Measurements from ENCODE around the gene LCN1. TPM values are rescaled to one million over a fixed set of nuclear protein-coding genes. Genes with fewer than 3 reads are reported as not detected.

The LCN1 gene
- total and polyA plus RNA-seq, 2 of the 8 experiments (the other 6 are each of a cell fraction or from before 2014, with no cell fraction given): not detected

DNA sequence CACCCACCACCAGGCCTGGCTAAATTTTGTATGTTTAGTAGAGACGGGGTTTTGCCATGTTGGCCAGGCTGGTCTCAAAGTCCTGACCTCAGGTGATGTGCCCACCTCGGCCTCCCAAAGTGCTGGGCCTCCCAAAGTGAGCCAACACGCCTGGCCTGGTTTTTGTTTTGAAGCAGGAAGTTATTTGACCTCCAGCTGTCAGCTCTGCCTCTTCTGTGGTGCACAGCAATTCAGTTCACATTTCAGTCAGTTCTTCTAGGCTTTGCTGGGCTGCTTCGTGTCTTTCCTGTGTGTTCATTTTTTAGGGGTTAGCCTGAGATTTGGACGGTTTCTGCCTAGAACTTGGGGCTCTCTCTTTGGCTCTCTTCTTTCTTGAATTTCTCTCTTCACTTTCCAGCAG lies 8.9 kb downstream of the LCN1 start:
- TF ChIP-seq EZH2 (IDR thresholded peaks at IDR 0.05; ENCODE audit: low read depth, low read length, severe bottlenecking) (no peak), BRCA1 (IDR thresholded peaks at IDR 0.05; ENCODE audit: low read depth, low read length) (no peak), TAF1 (IDR thresholded peaks at IDR 0.05; ENCODE audit: low read depth, low read length) (no peak), TCF12 (IDR thresholded peaks at IDR 0.05; ENCODE audit: low read depth, low read length) (no peak), EGR1 (IDR thresholded peaks at IDR 0.05; ENCODE audit: borderline replicate concordance, low read depth, low read length) (no peak), SP2 (IDR thresholded peaks at IDR 0.05; ENCODE audit: low read length) (no peak)
- DNase-seq (ENCODE audit: low read depth in 1 of 2, low spot score in 2 of 2): peak in 1 of 2 experiments; percentile 28
- no peak overlapping the region for H3K9ac ChIP-seq (replicated peaks in 1 of 4; ENCODE audit: extremely low read depth in 1 of 4, low read depth in 3 of 4, low read length in 3 of 4)
- H3K18ac ChIP-seq (ENCODE audit: extremely low read depth, low read length): no peak overlapping the region
- FAIRE-seq: no peak
- no peaks in the 10 kb centered on the region for H3K79me2 ChIP-seq (ENCODE audit: control insufficient read depth in 1 of 2, insufficient read depth in 2 of 2, low read length in 2 of 2)
- no peak overlapping the region; the same call in 1 of the 2 replicates for H2AFZ ChIP-seq (ENCODE audit: low read length)
- no peak overlapping the region for H4K8ac ChIP-seq (ENCODE audit: extremely low read depth, insufficient read depth, low read length)
- peaks cover 0 to 9% (median 6%) of the 10 kb centered on the region in 4 experiments; a peak in 5 of 7 replicates for H3K4me1 ChIP-seq (replicated peaks in 1 of 4; ENCODE audit: control insufficient read depth in 3 of 4, insufficient read depth in 4 of 4, low read length in 3 of 4)
- H3K14ac ChIP-seq (ENCODE audit: insufficient read length): no peak overlapping the region
- ChIA-PET POLR2A (ENCODE audit: partially characterized antibody) (interaction anchor here (1.0 kb wide), 1 partner anchor 25 kb away, joined by 6 read pairs; no protein-coding TSS in a partner anchor), CTCF (ENCODE audit: partially characterized antibody) (interaction anchor here (0.8 to 1.3 kb wide), 2 partner anchors 26 to 73 kb away, joined by 3 read pairs; no protein-coding TSS in a partner anchor)
- no peak overlapping the region for H4K5ac ChIP-seq (ENCODE audit: insufficient read length, low read depth, low read length)
- no peaks in the 10 kb centered on the region for H3K27me3 ChIP-seq (replicated peaks in 1 of 4; ENCODE audit: control insufficient read depth in 3 of 4, extremely low read depth in 1 of 4, insufficient read depth in 3 of 4, low read length in 3 of 4)
- no peak overlapping the region for H2BK20ac ChIP-seq (ENCODE audit: low read length)
- no peaks in the 10 kb centered on the region for H4K20me1 ChIP-seq (replicated peaks in 1 of 2; ENCODE audit: control insufficient read depth in 1 of 2, insufficient read depth in 2 of 2, low read length in 2 of 2)
- no peaks in the 10 kb centered on the region for H3K9me3 ChIP-seq (ENCODE audit: insufficient read depth in 2 of 2, low read depth in 1 of 2, low read length in 1 of 2)
- H3K4me3 ChIP-seq (ENCODE audit: extremely low read depth in 1 of 4, insufficient read depth in 2 of 4, low read depth in 3 of 4, low read length in 4 of 4): no peak overlapping the region
- no peak overlapping the region for H3K56ac ChIP-seq (replicated peaks; ENCODE audit: insufficient read length, low read depth, low read length)
- no peak overlapping the region for H2BK120ac ChIP-seq (replicated peaks; ENCODE audit: low read depth, low read length)
- H3K4ac ChIP-seq (replicated peaks; ENCODE audit: insufficient read length, low read depth, low read length): no peak overlapping the region
- H3K23ac ChIP-seq (ENCODE audit: insufficient read length): no peak overlapping the region
- no peak overlapping the region for H2BK5ac ChIP-seq (ENCODE audit: low read depth, low read length)
- 95% methylated on average over 4 of the region's 5 CpGs; no CpG with 5 or more reads in 1 of the 2 experiments for WGBS, 2 experiments (ENCODE audit: extremely low coverage in 1 of 2, insufficient coverage in 1 of 2, insufficient read length in 1 of 2, insufficient replicate concordance in 2 of 2, low coverage in 1 of 2, low lambda C conversion rate in 2 of 2, missing lambda C conversion rate in 1 of 2)
- no peak overlapping the region for H2BK12ac ChIP-seq (ENCODE audit: low read depth, low read length)
- no peaks in the 10 kb centered on the region for H3K36me3 ChIP-seq (ENCODE audit: control insufficient read depth in 2 of 4, insufficient read depth in 4 of 4, low read length in 3 of 4)
- no peaks in the 10 kb centered on the region for H3K79me1 ChIP-seq (ENCODE audit: low read depth, low read length)
- H3K23me2 ChIP-seq (ENCODE audit: low read depth, low read length): no peaks in the 10 kb centered on the region
- no peak overlapping the region for H3K4me2 ChIP-seq (ENCODE audit: insufficient read depth in 1 of 2, low read depth in 2 of 2, low read length in 2 of 2)
- H2BK15ac ChIP-seq (ENCODE audit: low read length): no peak overlapping the region
- no peak overlapping the region for H3K27ac ChIP-seq (ENCODE audit: low read depth, low read length)
- H2AK5ac ChIP-seq (ENCODE audit: low read depth, low read length): no peak overlapping the region
- no peak overlapping the region for H4K91ac ChIP-seq (replicated peaks; ENCODE audit: insufficient read length, low read length)

Measured in H1 (cell line).